Breast epithelium (tissue), 4 donors: ENCODE results near the gene TMEM170B. TPM values are rescaled to one million over a fixed set of nuclear protein-coding genes. Genes with fewer than 3 reads are reported as not detected.

ENCODE experiments used
- DNase-seq, 2 donors: peaks; one replicate each; pipeline ENCODE4 v3.0.0-alpha.2; 2019; ENCODE audit warnings: low spot score in 2 of 2
- H3K27ac ChIP-seq, 2 donors: fragments of 200-600 bp; sonication (generic) in 1 of 2; one replicate each; pipeline ENCODE4 v1.5.1; 2016 to 2019; ENCODE audit warnings: mild to moderate bottlenecking in 1 of 2
- H3K27me3 ChIP-seq, 2 donors: fragments of 200-600 bp; sonication (generic) in 1 of 2; one replicate each; pipeline versions ENCODE4 v1.5.1 to v1.6.0; 2017 to 2019; ENCODE audit warnings: control low read depth in 1 of 2, mild to moderate bottlenecking in 1 of 2
- H3K36me3 ChIP-seq: fragments of 200-600 bp; one replicate; pipeline ENCODE4 v1.5.1; 2019
- H3K4me1 ChIP-seq, 2 donors: fragments of 200-600 bp; sonication (generic); one replicate each; pipeline ENCODE4 v1.5.1; 2016 to 2019; ENCODE audit warnings: control low read depth in 1 of 2
- H3K4me3 ChIP-seq, 3 donors: fragments of 200-600 bp; sonication (generic); 1 replicate in 2 of 3; 2 replicates in 1 of 3; pipeline ENCODE4 v1.5.1; 2016 to 2019; ENCODE audit warnings: mild to moderate bottlenecking in 3 of 3, moderate library complexity in 2 of 3
- H3K9me3 ChIP-seq, 2 donors: fragments of 200-600 bp; sonication (generic) in 1 of 2; one replicate each; pipeline ENCODE4 v1.5.1; 2016 to 2019; ENCODE audit warnings: control low read depth in 1 of 2
- CTCF ChIP-seq, 3 donors: fragments of 450-650 bp; IDR thresholded peaks; one replicate each; pipeline ENCODE4 v1.5.1; 2016 to 2017; ENCODE audit warnings: antibody characterized with exemption in 3 of 3, mild to moderate bottlenecking in 3 of 3, moderate library complexity in 3 of 3
- POLR2A ChIP-seq: fragments of 450-650 bp; IDR thresholded peaks from one replicate; pipeline ENCODE4 v1.6.1; 2016; ENCODE audit warnings: antibody characterized with exemption, mild to moderate bottlenecking, moderate library complexity
- POLR2AphosphoS5 ChIP-seq, 3 donors: sonication (generic); formaldehyde crosslinking; IDR thresholded peaks; one replicate each; pipeline ENCODE4 v1.6.1; 2017; ENCODE audit warnings: antibody characterized with exemption in 3 of 3
- intact Hi-C: fragments of 100-400 bp; cut with DNase I; formaldehyde crosslinking; loops from one replicate; pipeline ENCODE4 v1.15.1; 2023; ENCODE audit warnings: low total_unique reads
- total RNA-seq, 3 donors: library from RNA; depleted of rRNA; stranded (reverse); fragments of >200 nt; gene quantifications; one replicate each; pipeline ENCODE4 v1.1.0, GENCODE V29; 2016

Gene TMEM170B
- total RNA-seq, 3 donors from 2014 or later = 4.9 to 15.2 (median 5.6) TPM

GRCh38 chr6:11497881-11498280 lies 39.7 kb upstream of the TMEM170B start:
- no peaks in the 10 kb centered on the region for H3K36me3 ChIP-seq
- intact Hi-C loops = loop anchor here (5.0 kb wide), 1 partner anchor 356 kb away; no protein-coding TSS in a partner anchor
- TF ChIP-seq CTCF (IDR thresholded peaks at IDR 0.05) = no peak
- no peak for TF ChIP-seq POLR2A
- TF ChIP-seq POLR2AphosphoS5 (IDR thresholded peaks at IDR 0.05) = no peak
- no peak overlapping the region for H3K4me3 ChIP-seq
- no peaks in the 10 kb centered on the region for H3K27me3 ChIP-seq
- H3K9me3 ChIP-seq = no peaks in the 10 kb centered on the region
- H3K4me1 ChIP-seq = peaks cover 0 to 9% of the 10 kb centered on the region in 2 donors
- H3K27ac ChIP-seq = no peak overlapping the region
- no peak for DNase-seq

GRCh38 chr6:11500008-11500407 lies 37.5 kb upstream of the TMEM170B start:
- Histone ChIP-seq H3K27me3 (no peaks in the 10 kb centered on the region), H3K4me1 (peaks cover 0 to 9% of the 10 kb centered on the region in 2 donors), H3K4me3 (no peak overlapping the region), H3K36me3 (no peaks in the 10 kb centered on the region), H3K27ac (no peak overlapping the region), H3K9me3 (no peaks in the 10 kb centered on the region)
- intact Hi-C loops = no loop called here
- TF ChIP-seq POLR2A (no peak), POLR2AphosphoS5 (IDR thresholded peaks at IDR 0.05) (no peak), CTCF (IDR thresholded peaks at IDR 0.05) (no peak)
- DNase-seq = no peak

GRCh38 chr6:11509471-11509870 lies 28.1 kb upstream of the TMEM170B start:
- intact Hi-C loops = no loop called here

GRCh38 chr6:11514672-11515071 lies 22.9 kb upstream of the TMEM170B start:
- Histone ChIP-seq H3K4me1 (no peaks in the 10 kb centered on the region), H3K4me3 (no peak overlapping the region), H3K27ac (no peak overlapping the region), H3K9me3 (peaks cover 0 to 11% of the 10 kb centered on the region in 2 donors), H3K27me3 (no peaks in the 10 kb centered on the region), H3K36me3 (no peaks in the 10 kb centered on the region)
- no peak for DNase-seq
- intact Hi-C loops = no loop called here
- no peak for TF ChIP-seq POLR2A
- TF ChIP-seq CTCF (IDR thresholded peaks at IDR 0.05) = no peak
- no peak for TF ChIP-seq POLR2AphosphoS5 (IDR thresholded peaks at IDR 0.05)

More at GRCh38 chr6:11509471-11509870, 28.1 kb upstream of the TMEM170B start:
- Histone ChIP-seq H3K27me3 (no peaks in the 10 kb centered on the region), H3K27ac (no peak overlapping the region), H3K4me3 (no peak overlapping the region), H3K9me3 (no peaks in the 10 kb centered on the region), H3K4me1 (no peaks in the 10 kb centered on the region), H3K36me3 (no peaks in the 10 kb centered on the region)
- TF ChIP-seq POLR2AphosphoS5 (IDR thresholded peaks at IDR 0.05) (no peak), CTCF (IDR thresholded peaks at IDR 0.05) (no peak), POLR2A (no peak)
- DNase-seq = no peak

GRCh38 chr6:11515763-11516162 lies 21.8 kb upstream of the TMEM170B start:
- no peak for DNase-seq
- no peak overlapping the region for H3K27ac ChIP-seq
- H3K27me3 ChIP-seq = no peaks in the 10 kb centered on the region
- no peak overlapping the region for H3K4me3 ChIP-seq
- TF ChIP-seq POLR2AphosphoS5 (IDR thresholded peaks at IDR 0.05) (no peak), POLR2A (no peak), CTCF (IDR thresholded peaks at IDR 0.05) (no peak)
- no peaks in the 10 kb centered on the region for H3K4me1 ChIP-seq
- intact Hi-C loops = no loop called here
- no peaks in the 10 kb centered on the region for H3K36me3 ChIP-seq
- peaks cover 0 to 11% of the 10 kb centered on the region in 2 donors for H3K9me3 ChIP-seq
